ENCODE measurements around the gene FBP2. TPM values are rescaled to one million over a fixed set of nuclear protein-coding genes. Genes with fewer than 3 reads are reported as not detected.

FBP2 gene
- total RNA-seq, 2 experiments from 2014 or later: not detected

- POLR2A ChIA-PET: no interaction called here
Observed at GRCh38 chr9:94611638-94612068, 18.0 kb upstream of the FBP2 start.

GRCh38 chr9:94610181-94610606 is 16.6 kb upstream of the FBP2 start:
- Histone ChIP-seq H3K79me2 (ENCODE audit: insufficient read depth, low read depth, low read length) (peaks cover 17% of the 10 kb centered on the region; the same call in 1 of the 2 replicates), H2AFZ (ENCODE audit: low read length) (peak overlapping the region; percentile 44; the same call in 1 of the 2 replicates), H4K20me1 (ENCODE audit: insufficient read depth, low read length) (no peaks in the 10 kb centered on the region), H3K27ac (ENCODE audit: low read depth, low read length, poor library complexity, severe bottlenecking) (no peak overlapping the region), H3K36me3 (ENCODE audit: insufficient read depth, low read length) (no peaks in the 10 kb centered on the region), H3K4me1 (ENCODE audit: insufficient read depth, low read length, poor library complexity, severe bottlenecking) (peaks cover 50% of the 10 kb centered on the region), H3K4me2 (ENCODE audit: low read length) (no peak overlapping the region), H3K9me2 (ENCODE audit: insufficient read depth, low read length) (no peaks in the 10 kb centered on the region), H3K4me3 (ENCODE audit: low read depth, low read length, poor library complexity, severe bottlenecking) (no peak overlapping the region), H3K9me3 (ENCODE audit: low read length) (no peaks in the 10 kb centered on the region)
- TF ChIP-seq CTCF (conservative IDR thresholded peaks at IDR 0.05; ENCODE audit: low read length) (no peak), EZH2phosphoT487 (IDR thresholded peaks at IDR 0.05; ENCODE audit: borderline replicate concordance, low read depth, low read length) (no peak)
- DNase-seq (ENCODE audit: low spot score): no peak
- ChIA-PET POLR2A (no interaction called here), CTCF (ENCODE audit: unreplicated experiment) (no interaction called here)
- BruUV-seq (replicated peaks): no TSS peak
- intact Hi-C loops (cut with micrococcal nuclease; ENCODE audit: unreplicated experiment): no loop called here

More at GRCh38 chr9:94611638-94612068, 18.0 kb upstream of the FBP2 start:
- CTCF ChIA-PET (ENCODE audit: unreplicated experiment): no interaction called here
- peak overlapping the region; percentile 28 for H3K4me2 ChIP-seq (ENCODE audit: low read length)
- H4K20me1 ChIP-seq (ENCODE audit: insufficient read depth, low read length): no peaks in the 10 kb centered on the region
- intact Hi-C loops (cut with micrococcal nuclease; ENCODE audit: unreplicated experiment): no loop called here
- H3K4me3 ChIP-seq (ENCODE audit: low read depth, low read length, poor library complexity, severe bottlenecking): no peak overlapping the region
- H3K9me2 ChIP-seq (ENCODE audit: insufficient read depth, low read length): no peaks in the 10 kb centered on the region
- TF ChIP-seq EZH2phosphoT487 (IDR thresholded peaks at IDR 0.05; ENCODE audit: borderline replicate concordance, low read depth, low read length) (no peak), CTCF (conservative IDR thresholded peaks at IDR 0.05; ENCODE audit: low read length) (no peak)
- peak; percentile 46 for DNase-seq (ENCODE audit: low spot score)
- H3K9me3 ChIP-seq (ENCODE audit: low read length): no peaks in the 10 kb centered on the region
- peaks cover 46% of the 10 kb centered on the region for H3K4me1 ChIP-seq (ENCODE audit: insufficient read depth, low read length, poor library complexity, severe bottlenecking)
- BruUV-seq (replicated peaks): no TSS peak
- no peak overlapping the region for H3K27ac ChIP-seq (ENCODE audit: low read depth, low read length, poor library complexity, severe bottlenecking)
- H3K36me3 ChIP-seq (ENCODE audit: insufficient read depth, low read length): no peaks in the 10 kb centered on the region
- peaks cover 2% of the 10 kb centered on the region; the same call in 1 of the 2 replicates for H3K79me2 ChIP-seq (ENCODE audit: insufficient read depth, low read depth, low read length)
- H2AFZ ChIP-seq (ENCODE audit: low read length): no peak overlapping the region; the same call in 1 of the 2 replicates

DNA sequence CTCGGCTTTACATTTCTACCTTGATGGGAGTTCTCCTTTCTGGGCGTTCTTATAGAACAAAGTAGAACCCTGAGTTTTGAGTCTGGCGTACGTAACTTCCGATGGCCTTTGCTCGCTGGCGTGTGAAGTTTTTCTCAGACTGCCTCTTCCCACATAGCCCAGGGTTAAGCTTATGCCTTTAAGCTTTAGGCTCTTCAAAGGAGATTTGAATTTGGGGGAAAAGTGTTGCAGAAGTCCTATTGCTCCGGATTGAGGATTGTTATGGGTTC is 13.7 kb upstream of the FBP2 start:
- no TSS peak for BruUV-seq (replicated peaks)
- H3K9me2 ChIP-seq (ENCODE audit: insufficient read depth, low read length): no peaks in the 10 kb centered on the region
- TF ChIP-seq CTCF (conservative IDR thresholded peaks at IDR 0.05; ENCODE audit: low read length) (no peak), EZH2phosphoT487 (IDR thresholded peaks at IDR 0.05; ENCODE audit: borderline replicate concordance, low read depth, low read length) (no peak)
- H3K79me2 ChIP-seq (ENCODE audit: insufficient read depth, low read depth, low read length): peaks cover 21% of the 10 kb centered on the region; the same call in 1 of the 2 replicates
- intact Hi-C loops (cut with micrococcal nuclease; ENCODE audit: unreplicated experiment): no loop called here
- H3K36me3 ChIP-seq (ENCODE audit: insufficient read depth, low read length): peaks cover 5% of the 10 kb centered on the region; the same call in 1 of the 2 replicates
- no peaks in the 10 kb centered on the region for H3K9me3 ChIP-seq (ENCODE audit: low read length)
- peak overlapping the region; percentile 93 for H3K27ac ChIP-seq (ENCODE audit: low read depth, low read length, poor library complexity, severe bottlenecking)
- H4K20me1 ChIP-seq (ENCODE audit: insufficient read depth, low read length): no peaks in the 10 kb centered on the region
- ChIA-PET POLR2A (interaction anchor here (0.7 to 1.6 kb wide), 3 partner anchors 10 to 94 kb away, joined by 3 read pairs; no protein-coding TSS in a partner anchor), CTCF (ENCODE audit: unreplicated experiment) (no interaction called here)
- DNase-seq (ENCODE audit: low spot score): peak; percentile 81
- peak overlapping the region; percentile 75 for H3K4me3 ChIP-seq (ENCODE audit: low read depth, low read length, poor library complexity, severe bottlenecking)
- peak overlapping the region; percentile 81 for H3K4me2 ChIP-seq (ENCODE audit: low read length)
- peak overlapping the region; percentile 58; the same call in 1 of the 2 replicates for H2AFZ ChIP-seq (ENCODE audit: low read length)
- H3K4me1 ChIP-seq (ENCODE audit: insufficient read depth, low read length, poor library complexity, severe bottlenecking): peaks cover 78% of the 10 kb centered on the region
